Measurements from ENCODE around the gene SPEM3.
"Not testable (repeated sequence)": the region's sequence is repeated elsewhere in the genome, so short reads cannot be mapped to it uniquely, and the experiment has no call there.

The SPEM3 gene

GRCh38 chr17:7481842-7482741 lies 53.4 kb downstream of the SPEM3 start:
- H3K36me3 ChIP-seq (ENCODE audit: insufficient read depth, low read length); DNase-seq; H3K9me3 ChIP-seq (ENCODE audit: insufficient read depth, low read length, severe bottlenecking); H3K4me3 ChIP-seq (ENCODE audit: low read depth in 1 of 2, low read length in 2 of 2); H3K27ac ChIP-seq (ENCODE audit: low read length); H3K27me3 ChIP-seq (ENCODE audit: insufficient read depth, low read length, poor library complexity); H2AFZ ChIP-seq (ENCODE audit: low read depth, low read length); ATAC-seq (ENCODE audit: insufficient read depth, low read depth): not testable (repeated sequence)
- Histone ChIP-seq H3K9ac (ENCODE audit: low read depth, low read length) (peak overlapping the region; percentile 98; the same call in 1 of the 2 replicates), H3K79me2 (ENCODE audit: insufficient read depth, low read length) (peaks cover 60% of the 10 kb centered on the region), H3K4me2 (ENCODE audit: insufficient read depth, low read length) (peak overlapping the region; percentile 70; the same call in 1 of the 2 replicates), H4K20me1 (ENCODE audit: insufficient read depth, low read length) (peaks cover 40% of the 10 kb centered on the region), H3K4me1 (ENCODE audit: insufficient read depth, low read length) (peaks cover 59% of the 10 kb centered on the region)

Measured in DND-41 (cell line).